Stimulated activated CD8-positive, alpha-beta memory T cell treated with anti-CD3 and anti-CD28 coated beads, Interleukin-12 subunit alpha, Interleukin-12 subunit beta, amount 100 ng/mL, for 24 hours (primary cell): ENCODE measurements around the gene RNF208.
"Not testable (repeated sequence)": the region's sequence is repeated elsewhere in the genome, so short reads cannot be mapped to it uniquely, and the experiment has no call there.

ENCODE experiments used
- DNase-seq: peaks from one replicate; pipeline ENCODE4 v3.0.0-alpha.2; 2020; ENCODE audit errors: extremely low read depth

Gene RNF208

DNA sequence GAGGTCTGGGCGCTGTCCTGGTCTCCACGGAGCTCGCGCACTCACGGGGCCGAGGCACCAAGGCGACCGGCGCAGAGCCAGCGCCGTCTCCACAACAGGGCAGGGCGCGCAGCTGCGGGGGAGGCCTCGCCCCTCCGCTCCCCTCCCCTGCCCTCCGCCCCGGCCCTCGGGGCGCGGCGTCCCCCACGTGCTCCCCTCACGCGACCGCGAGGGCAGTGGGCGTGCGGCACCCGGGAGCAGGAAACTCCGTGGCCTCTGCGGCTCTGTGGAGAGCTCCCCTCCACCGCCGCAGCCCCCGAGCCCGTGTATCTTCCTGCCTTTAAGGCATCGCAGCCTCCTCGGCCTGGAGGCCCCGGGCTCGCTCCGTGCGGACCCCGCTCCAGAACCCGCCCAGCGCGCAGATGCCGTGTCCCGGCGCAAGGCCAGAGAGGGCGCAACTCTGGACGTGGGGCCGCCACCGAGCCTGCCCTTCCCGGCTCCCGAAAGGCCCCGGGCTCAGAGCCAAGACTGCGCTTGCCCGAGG is 18.3 kb upstream of the RNF208 start:
- DNase-seq, result peak; percentile 38

DNA sequence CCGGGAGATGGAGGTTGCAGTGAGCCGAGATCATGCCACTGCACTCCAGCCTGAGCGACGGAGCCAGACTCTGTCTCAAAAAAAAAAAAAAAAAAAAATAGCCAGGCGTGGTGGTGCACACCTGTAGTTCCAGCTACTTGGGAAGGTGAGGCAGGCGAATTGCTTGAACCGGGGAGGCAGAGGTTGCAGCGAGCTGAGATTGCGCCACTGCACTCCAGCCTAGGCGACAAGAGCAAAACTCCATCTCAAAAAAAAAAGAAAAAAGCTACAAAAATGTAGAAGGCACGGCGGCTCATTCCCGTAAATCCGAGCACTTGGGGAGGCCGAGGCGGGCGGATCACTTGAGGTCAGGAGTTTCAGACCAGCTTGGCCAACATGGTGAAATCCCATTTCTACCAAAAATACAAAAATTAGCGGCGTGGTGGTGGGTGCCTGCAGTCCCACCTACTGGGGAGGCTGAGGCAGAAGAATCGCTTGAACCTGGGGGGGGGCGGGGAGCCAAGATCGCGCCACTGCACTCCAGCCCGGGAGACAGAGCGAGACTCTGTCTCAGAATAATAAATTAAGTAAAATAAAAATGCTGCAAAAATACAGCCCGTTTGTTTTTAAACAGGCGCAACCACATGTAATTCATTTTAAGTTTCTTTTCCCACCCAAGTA is 17.6 kb upstream of the RNF208 start:
- DNase-seq, result not testable (repeated sequence)

DNA sequence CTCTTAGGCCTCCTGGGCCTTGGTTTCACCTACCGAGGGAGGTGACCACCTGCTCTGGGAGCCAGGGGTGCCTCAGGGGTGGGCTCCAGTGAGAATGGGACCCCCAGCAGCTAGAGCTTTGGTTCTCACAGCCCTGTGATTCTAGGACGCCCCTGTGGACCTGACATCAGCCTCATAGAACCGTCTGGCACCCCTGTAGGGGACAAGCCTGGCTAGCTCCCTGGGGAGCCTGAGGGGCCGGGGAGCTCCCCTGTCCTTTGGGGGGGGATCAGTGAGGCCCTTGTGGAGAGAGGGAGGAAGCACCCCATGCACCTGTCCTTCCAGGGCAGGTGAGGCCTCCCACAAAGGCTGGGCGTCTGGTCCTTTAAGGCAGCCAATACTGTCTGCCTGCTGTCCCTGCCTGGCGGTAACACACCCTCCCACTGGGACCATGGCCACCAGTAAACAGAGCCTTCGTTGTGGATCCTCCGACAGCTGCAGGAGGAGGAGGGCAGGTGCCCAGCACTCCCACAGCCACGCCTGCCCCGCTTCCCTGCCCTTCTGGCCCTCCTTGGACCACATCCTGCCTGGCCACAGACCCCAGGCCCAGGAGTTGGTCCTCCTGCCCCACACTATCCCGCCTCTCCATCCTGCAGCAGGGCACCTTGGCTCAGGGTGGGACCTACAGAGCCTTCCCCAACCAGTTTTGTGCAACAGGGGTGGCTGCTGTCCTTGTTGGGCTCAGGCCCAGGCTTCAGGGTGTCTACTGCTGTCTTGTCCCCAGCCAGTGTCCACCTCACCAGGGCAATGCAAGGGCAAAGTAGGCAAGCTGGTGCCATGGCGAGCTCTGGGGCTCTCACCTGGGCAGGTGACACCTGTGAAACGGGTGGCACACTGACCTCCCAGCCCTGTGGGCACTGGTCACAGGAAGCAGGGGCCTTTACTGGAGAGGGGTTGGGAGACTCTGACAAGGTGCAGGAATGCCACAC is 16.0 kb upstream of the RNF208 start:
- DNase-seq, result no peak

DNA sequence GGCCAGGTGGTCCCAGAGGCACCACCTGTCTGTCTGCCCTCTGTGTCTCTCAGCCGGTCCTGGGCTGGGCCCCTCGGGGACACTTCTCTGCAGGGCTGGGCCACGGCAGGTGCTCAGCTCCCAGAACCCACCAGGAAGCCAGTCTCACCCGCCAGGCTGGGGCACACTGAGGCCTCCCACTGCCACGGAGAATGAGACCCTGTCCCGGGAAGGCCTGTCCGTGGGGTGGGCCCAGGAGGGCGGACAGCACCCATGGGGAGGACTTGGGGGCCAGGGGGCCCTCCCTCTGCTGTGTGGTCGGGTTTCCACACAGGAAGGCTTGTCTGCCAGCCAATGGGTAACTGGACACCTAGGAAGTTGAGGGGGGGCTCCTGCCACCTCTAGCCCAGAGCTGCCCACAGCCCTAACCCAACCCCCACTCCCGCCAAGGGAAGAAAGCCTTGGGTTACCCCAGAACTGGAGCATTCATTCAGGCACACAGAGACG is 14.9 kb upstream of the RNF208 start:
- no peak for DNase-seq

DNA sequence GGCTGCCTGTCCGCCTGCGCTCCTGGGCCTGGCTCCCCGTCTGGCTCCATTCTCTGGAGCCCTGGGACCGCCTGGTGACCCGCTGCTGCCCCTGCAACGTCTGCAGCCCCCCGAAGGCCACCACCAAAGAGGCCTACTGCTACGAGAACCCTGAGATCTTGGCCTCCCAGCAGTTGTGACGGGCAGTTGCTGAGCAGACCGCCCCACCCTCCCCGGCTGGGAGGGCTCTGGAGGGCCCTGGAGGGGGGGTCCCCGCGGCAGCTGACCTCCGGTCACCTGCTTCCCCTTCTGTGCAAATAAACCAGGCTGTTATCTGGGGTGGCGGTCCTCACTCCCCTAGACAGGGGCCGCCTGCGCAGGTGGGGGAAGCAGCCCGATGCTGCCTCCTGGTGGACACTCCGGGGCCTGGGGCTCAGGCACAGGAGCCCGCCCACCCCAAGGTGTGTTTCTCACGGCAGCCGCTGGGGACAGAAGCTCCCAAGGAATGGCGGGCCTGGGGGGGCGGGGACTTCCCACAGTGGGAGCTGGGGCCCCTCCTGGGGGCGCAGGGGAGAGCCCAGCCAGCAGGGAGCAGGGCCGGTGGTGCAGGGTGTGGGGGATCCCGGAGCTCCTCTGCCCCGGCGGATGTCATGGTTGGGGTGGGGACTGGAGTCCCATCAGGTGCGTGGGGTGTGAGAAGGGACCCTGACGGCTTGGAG is 14.3 kb upstream of the RNF208 start:
- peak; percentile 77 for DNase-seq

DNA sequence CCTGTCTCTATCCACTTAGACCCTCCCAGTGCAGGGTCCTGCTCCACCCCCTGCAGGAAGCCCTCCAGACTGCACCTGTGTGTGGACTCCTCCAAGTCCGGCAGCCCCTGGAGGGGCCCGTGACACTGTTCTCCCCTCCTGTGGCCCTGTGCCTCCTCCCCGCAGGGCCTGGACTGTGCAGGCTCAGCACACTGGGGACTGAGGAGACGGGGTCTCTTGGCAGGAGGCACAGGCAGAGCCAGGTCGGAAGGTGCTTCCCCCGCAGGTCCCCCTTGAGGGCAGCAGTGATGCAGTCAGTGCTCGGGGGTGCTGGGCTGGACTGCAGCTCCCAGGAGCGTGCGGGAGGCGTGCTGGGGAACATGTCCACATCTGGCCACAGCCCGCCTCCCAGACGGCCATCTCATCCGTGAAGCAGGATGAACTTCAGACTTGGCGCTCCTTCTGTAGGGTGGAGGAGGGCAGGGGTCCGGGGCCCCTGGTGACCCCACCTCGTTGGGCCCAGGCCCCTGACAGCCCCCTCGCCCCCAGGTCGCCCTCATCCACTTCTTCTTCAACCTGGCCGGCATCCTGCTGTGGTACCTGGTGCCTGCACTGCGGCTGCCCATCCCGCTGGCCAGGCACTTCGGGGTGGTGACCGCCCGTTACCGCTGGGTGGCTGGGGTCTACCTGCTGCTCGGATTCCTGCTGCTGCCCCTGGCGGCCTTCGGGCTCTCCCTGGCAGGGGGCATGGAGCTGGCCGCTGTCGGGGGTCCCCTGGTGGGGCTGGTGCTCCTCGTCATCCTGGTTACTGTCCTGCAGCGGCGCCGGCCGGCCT is 13.6 kb upstream of the RNF208 start:
- no peak for DNase-seq

DNA sequence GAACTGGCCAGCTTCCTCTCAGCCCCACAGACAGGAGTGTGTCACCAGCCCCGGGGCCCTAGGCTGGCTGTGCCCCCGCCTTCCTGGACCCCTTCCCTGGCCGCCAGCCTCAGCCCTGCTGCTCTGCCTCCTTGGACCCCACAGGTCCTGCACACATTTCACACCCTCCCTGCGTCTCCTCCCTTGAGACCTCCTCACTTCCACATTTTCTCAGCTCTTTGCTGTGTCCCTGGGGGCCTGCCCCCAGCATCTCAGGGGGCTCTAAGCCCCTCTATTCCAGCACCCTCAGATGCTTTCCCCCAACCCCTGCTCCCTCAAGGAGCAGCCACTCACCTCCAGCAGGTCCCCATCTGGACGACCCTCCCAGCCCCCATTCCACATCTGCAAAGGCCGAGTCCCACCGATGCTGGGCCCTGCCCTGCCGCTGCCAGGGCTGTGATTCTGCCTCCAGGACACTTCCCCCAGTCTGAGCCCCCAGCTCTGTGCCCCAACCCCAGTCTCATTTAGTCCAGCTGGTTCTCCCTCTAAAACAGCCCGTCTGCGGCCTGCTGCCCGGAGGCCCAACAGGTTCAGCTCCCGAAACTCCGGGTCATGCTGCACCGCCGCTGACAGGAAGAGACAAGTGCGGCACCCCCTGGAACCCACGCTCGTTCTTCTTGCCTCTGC is 12.9 kb upstream of the RNF208 start:
- DNase-seq, result no peak

DNA sequence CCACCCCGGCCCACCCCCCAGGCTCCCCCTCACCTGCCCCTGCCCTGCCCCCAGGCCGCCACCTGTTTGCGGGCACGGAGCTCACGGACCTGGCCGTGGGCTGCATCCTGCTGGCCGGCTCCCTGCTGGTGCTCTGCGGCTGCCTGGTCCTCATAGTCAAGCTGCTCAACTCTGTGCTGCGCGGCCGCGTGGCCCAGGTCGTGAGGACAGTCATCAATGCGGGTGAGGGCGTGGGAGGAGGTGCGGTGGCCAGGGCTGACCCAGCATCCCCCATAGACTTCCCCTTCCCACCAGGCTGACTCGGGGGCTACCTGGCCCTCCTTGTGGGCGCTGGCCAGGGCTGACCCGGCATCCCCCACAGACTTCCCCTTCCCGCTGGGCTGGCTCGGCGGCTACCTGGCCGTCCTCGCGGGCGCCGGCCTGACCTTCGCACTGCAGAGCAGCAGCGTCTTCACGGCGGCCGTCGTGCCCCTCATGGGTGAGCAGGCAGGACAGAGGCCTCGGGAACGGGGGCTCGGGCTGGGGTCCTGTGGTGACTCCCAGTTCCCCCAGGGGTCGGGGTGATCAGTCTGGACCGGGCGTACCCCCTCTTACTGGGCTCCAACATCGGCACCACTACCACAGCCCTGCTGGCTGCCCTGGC is 12.1 kb upstream of the RNF208 start:
- DNase-seq, result no peak

DNA sequence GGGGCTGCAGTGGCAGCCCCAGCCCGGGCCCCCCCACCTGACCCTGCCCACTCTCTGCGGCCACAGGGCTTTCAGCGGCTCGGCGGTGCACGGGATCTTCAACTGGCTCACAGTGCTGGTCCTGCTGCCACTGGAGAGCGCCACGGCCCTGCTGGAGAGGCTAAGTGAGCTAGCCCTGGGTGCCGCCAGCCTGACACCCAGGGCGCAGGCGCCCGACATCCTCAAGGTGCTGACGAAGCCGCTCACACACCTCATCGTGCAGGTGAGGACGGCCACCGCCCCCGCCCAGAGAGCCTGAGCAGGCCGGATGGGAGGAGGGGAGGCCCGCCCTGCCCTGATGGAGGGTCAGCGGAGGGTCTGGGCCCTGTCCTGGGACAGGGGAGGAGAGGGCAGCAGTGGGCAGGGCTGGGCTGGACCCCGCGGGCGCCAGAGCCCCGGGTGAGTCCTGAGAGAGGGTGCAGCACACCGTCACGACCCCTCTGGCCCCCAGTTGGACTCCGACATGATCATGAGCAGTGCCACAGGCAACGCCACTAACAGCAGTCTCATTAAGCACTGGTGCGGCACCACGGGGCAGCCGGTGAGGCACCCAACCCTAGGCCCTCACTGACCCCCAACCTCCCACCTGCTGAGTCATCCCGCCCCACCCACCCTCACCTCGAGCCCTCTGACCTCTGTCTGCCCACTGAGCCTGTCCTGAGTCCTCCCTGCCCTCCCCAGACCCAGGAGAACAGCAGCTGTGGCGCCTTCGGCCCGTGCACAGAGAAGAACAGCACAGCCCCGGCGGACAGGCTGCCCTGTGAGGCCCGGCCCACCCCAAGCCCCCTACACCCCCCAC is 11.3 kb upstream of the RNF208 start:
- no peak for DNase-seq

DNA sequence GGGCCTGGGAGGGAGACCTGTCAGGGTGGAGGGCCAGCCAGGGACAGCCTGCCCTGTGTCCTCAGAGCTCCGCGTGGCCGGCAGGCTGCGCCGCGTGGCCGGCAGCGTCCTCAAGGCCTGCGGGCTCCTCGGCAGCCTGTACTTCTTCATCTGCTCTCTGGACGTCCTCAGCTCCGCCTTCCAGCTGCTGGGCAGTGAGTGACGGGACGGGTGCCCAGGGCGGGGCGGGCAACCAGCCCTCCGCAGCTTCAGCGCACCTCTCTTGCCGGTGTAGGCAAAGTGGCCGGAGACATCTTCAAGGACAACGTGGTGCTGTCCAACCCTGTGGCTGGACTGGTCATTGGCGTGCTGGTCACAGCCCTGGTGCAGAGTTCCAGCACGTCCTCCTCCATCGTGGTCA is 10.5 kb upstream of the RNF208 start:
- DNase-seq, result no peak

DNA sequence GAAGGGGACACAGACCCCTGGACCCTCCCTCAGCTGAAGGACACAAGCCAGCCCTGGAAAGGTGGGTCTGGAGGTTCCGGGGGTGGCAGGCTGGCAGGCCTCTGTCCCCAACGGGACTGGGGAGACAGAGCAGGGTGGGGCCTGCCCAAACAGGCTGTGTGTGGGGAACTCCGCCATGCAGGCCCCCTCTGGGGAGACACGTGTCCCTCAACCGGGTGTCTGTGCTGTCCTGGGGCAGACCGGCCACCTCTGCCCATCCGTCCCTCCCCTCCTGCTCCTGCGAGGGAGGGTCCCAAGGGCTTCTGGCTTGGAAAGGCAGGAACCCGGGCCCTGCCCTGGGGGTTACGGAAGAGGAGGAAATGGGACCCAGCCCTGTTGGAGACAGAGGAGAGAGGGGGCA is 10.1 kb upstream of the RNF208 start:
- DNase-seq, result no peak

DNA sequence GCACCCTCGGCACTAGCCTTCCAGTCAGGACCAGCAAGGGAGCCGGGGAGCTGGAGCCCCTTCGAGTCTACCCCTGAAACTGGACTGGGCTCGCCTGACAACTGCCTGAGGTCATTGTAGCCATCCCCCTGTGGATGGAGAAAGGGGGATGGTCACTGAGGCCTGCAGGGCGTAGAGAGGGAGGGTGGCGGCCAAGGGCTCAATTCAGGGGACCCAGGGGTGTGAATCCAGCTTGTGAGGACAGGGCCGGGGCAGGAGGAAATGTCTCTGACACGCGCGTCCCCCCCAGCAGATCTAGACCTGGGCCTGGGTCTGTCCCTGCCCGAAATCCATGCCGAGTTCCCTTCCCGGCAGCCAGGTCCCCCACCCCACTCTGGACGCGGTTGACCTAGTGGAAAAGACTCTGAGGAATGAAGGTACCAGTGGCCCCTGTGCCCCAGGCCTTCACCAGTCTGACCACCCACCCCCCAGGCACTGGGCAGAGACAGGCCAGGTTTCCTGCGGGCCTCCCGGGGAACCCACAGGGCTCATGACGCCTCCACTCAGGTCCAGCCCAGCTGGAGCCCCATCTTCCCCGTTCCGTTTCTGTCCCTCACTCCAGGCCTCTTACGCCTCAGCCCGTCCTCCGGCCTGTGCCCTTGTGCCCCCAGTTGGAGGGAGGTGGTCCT is 9.5 kb upstream of the RNF208 start:
- no peak for DNase-seq

DNA sequence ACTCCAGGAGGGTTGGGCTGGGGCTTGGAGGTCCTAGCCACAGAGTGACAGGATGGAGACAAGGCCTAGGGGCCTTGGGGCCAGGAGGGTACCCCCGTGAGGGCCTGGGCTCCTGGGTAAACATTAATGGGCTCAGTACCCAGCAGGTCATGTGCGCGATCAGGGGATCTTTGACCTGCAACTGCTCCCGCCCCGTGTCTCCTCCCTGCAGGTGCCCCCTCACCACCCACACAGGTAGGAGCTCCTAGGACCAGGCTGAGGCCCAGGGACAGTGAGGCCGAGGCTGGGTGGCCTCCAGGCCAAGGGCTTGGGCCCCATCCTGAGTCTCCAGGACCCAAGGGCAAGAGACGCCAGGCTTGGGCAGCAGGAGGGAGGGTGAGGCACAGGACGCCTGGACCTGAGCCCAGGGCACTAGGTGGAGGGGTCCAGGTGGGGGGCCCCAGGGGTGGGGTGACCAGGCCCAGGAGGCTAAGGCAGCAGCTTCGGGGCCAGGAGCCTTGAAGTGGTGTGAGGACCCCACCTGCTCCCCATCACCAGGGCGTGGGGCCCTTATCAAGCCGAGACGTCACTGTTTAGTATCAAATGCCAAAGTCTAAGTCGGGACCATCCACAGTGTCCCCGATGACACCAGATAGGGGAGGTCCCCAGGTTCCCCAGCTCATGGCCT is 8.8 kb upstream of the RNF208 start, which contains the start of gene SLC34A3:
Gene SLC34A3 (plus strand): TSS at position 197 of the 667 bp plus-strand sequence. CDS start 802 bp downstream, outside the sequence.
- DNase-seq, result no peak

DNA sequence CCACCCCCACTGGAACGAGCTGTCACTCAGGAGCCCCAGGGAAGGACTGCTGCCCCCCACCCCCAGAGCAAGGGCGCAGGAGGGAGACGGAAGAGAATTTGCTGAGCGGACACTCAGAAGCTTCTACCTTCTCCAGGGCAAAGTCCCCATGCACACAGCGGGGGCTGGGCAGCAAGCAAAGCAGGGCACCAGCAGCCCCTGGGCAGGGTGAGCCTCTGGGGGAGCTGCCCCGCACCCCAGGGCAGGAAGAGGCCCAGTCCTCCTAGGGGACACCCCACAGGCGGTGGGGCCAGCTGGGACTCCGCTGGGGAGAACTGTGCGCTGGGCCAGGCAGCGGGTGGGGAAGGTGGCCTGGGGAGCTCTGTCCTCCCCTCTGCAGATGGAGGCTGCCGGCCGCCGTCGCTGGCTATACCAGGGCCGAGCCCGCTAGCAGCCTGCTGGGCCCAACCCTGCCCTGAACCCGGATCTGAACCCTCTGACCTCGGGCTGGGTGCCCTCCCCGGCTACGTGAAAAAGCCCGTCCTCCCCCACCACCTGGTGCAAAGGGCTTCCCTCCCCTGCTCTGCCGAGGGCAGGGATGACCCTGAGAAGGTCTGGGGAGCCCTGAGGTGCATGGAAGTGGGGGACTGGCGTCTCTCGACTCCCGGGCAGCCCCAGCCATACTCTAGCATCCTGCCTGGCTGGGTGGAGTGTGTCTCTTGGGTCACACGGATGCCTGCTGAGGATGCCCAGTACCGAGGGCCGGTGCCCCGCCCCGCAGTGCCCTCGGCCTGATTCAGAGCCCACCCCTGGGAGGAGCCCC is 8.1 kb upstream of the RNF208 start:
- DNase-seq, result no peak

DNA sequence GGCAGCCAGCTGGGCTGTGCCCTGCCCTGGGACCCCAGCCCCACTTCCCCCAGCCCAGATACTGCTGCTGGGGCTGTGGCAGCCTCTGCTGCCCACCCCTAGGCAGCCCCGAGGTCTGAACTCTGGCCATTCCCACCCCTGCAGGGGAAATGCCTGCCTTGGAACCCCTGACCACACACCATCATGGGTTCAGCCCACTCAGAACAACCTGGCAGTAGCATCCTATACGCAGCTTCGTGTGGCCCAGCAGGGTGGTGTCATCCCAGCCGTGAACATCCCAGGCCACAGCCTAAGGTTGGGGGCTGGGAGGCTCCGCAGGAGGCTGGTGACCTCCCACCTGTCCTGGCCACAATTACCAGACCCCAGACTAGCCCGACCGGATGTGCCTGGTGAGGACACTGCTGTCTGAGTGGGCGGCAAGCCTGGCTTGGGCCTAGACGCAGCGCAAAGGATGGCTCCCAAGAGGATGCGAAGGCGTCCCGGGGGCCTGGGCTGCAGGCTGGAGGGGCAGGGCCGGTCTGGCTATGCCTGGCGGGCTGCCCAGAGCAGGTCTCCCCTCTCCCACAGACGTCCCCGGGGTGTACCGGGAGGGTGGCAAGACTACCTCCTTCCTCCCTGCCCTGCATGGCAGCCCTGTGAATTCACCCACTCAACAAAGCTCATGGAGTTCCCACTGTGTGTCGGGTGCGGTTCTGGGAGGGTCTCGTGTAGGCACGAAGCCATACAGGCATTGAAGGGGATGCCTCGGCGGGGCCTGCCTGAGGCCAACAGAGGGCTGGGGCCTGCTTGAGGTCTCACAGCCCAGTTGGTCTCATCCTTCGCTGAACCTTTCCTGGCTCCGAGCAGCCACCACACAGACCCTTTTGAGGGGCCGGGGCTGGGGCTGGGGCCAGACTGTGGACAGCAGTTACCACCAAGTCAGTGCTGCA is 7.2 kb upstream of the RNF208 start:
- DNase-seq, result no peak

DNA sequence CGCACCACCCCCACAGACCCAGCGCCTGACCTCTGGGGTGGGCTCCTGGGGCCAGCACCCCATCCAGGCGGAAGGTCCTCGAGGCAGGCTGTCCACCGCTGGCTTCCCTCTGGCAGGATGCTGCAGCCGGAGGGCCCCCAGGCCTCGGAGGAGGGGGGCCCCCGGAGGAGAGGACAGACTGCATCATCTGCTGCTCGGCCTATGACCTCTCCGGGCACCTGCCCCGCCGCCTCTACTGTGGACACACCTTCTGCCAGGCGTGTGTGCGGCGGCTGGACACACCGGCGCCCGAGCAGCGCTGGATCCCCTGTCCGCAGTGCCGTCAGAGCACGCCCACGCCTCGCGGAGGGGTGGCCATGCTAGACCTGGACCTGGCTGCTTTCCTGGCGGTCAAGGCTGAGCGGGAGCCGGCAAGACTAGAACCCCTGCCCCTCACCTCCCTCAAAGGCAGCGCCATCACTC is 6.5 kb upstream of the RNF208 start:
- no peak for DNase-seq
